HepG2 (cell line): Measurements from ENCODE around the gene OGT.
"Not testable (repeated sequence)": the region's sequence is repeated elsewhere in the genome, so short reads cannot be mapped to it uniquely, and the experiment has no call there.

ENCODE experiments used
- HNRNPUL1 ChIP-seq: fragments of 200-400 bp; formaldehyde crosslinking; IDR thresholded peaks from 2 replicates; pipeline ENCODE4 v1.6.1; 2017; ENCODE audit warnings: low read depth, mild to moderate bottlenecking, low read length, moderate library complexity
- JUND ChIP-seq: sonication (generic); formaldehyde crosslinking; IDR thresholded peaks from 2 replicates; pipeline ENCODE4 v1.8.0; 2022; ENCODE audit warnings: mild to moderate bottlenecking, missing genetic modification reagents
- KMT2A ChIP-seq: sonication (generic); formaldehyde crosslinking; IDR thresholded peaks from 2 replicates; pipeline ENCODE4 v1.4.0; 2020; ENCODE audit warnings: missing genetic modification reagents
- MLLT10 ChIP-seq: sonication (generic); formaldehyde crosslinking; IDR thresholded peaks from 2 replicates; pipeline ENCODE4 v1.4.0; 2020; ENCODE audit warnings: missing genetic modification reagents
- RFX5 ChIP-seq: IDR thresholded peaks from 2 replicates; pipeline ENCODE4 v1.6.1; 2011; ENCODE audit warnings: low read depth, low read length, improper control_type of control experiment
- SP1 ChIP-seq, 2 experiments: fragments of 450-650 bp in 1 of 2; sonication (generic) in 1 of 2; formaldehyde crosslinking in 1 of 2; IDR thresholded peaks; 2 replicates each; pipeline versions ENCODE4 v1.4.0 to v1.6.1; 2016 to 2020; ENCODE audit warnings: missing genetic modification reagents in 1 of 2
- SP140L ChIP-seq: sonication (generic); formaldehyde crosslinking; IDR thresholded peaks from 2 replicates; pipeline ENCODE4 v1.4.0; 2020; ENCODE audit warnings: missing genetic modification reagents, borderline replicate concordance
- SRSF1 ChIP-seq: fragments of 200-400 bp; formaldehyde crosslinking; optimal IDR thresholded peaks from 2 replicates; pipeline ENCODE3; 2017; ENCODE audit warnings: mild to moderate bottlenecking, low read depth, low read length, moderate library complexity

DNA sequence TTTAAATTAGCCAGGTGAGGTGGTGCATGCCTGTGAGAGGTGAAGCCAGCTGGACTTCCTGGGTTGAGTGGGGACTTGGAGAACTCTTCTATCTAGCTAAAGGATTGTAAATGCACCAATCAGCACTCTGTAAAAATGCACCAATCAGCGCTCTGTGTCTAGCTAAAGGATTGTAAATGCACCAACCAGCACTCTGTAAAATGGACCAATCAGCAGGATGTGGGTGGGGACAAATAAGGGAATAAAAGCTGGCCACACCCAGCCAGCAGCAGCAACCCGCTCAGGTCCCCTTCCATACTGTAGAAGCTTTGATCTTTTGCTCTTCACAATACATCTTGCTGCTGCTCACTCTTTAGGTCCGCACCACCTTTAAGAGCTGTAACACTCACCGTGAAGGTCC is 19.2 kb upstream of the OGT start:
- not testable (repeated sequence) for TF ChIP-seq SRSF1; JUND; SP140L (CRISPR knock-in tag); RFX5; SP1 (IDR thresholded peaks at IDR 0.05); SP1 (CRISPR knock-in tag; IDR thresholded peaks at IDR 0.05); MLLT10 (CRISPR knock-in tag); KMT2A (CRISPR knock-in tag); HNRNPUL1
